AG09319 (cell line): ENCODE data around the gene COX17.

ENCODE experiments used
- DNase-seq: peaks from one replicate; pipeline ENCODE4 v3.0.0-alpha.2; 2010; ENCODE audit warnings: low read depth; ENCODE audit errors: extremely low read depth
- TF ChIP-seq, protein P1 (sequence below): IDR thresholded peaks from 2 replicates; pipeline ENCODE4 v1.5.1; 2011; ENCODE audit warnings: low read depth, mild to moderate bottlenecking, inconsistent platforms, low read length, moderate library complexity

COX17 gene

DNA sequence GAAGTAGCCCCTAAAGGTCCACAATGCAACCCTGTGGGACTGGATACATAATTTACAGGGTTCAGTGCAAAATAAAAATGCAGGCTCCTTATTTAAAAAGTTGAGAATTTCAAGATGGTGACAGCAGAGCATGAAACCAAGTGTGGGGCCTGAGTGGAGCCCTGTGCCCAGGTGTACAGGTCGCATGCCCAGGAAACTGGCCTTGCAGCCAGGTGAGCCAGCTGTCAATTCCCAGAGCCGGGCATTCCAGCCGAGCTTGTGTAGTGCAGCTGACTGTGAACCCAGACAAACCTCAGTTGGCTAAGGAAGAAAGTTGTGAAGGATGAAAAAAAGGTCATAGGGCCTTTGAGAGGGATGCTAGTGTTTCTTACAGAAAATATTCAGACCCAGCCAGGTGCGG lies 44.4 kb downstream of the COX17 start:
- no peak for DNase-seq
- TF ChIP-seq, protein P1, sequence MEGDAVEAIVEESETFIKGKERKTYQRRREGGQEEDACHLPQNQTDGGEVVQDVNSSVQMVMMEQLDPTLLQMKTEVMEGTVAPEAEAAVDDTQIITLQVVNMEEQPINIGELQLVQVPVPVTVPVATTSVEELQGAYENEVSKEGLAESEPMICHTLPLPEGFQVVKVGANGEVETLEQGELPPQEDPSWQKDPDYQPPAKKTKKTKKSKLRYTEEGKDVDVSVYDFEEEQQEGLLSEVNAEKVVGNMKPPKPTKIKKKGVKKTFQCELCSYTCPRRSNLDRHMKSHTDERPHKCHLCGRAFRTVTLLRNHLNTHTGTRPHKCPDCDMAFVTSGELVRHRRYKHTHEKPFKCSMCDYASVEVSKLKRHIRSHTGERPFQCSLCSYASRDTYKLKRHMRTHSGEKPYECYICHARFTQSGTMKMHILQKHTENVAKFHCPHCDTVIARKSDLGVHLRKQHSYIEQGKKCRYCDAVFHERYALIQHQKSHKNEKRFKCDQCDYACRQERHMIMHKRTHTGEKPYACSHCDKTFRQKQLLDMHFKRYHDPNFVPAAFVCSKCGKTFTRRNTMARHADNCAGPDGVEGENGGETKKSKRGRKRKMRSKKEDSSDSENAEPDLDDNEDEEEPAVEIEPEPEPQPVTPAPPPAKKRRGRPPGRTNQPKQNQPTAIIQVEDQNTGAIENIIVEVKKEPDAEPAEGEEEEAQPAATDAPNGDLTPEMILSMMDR: no peak

DNA sequence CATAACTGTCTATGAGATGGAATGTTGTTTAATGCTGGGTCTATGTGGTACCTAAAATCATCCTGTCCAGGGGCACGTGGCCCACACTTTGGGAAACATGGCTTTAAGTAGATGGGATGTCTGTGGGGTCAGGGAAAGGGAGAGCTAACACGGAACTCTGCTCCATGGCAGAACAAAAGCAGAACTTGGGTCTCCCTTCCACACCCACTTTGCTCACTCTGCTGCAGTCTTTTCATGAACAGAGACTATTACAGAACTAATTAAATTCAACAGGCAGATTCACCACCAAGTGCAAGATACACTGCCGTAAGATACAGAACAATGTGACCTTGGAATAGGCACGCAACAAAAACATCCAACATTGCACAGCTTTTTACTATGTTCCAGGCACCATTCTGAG lies 45.0 kb downstream of the COX17 start:
- TF ChIP-seq, protein P1: no peak

DNA sequence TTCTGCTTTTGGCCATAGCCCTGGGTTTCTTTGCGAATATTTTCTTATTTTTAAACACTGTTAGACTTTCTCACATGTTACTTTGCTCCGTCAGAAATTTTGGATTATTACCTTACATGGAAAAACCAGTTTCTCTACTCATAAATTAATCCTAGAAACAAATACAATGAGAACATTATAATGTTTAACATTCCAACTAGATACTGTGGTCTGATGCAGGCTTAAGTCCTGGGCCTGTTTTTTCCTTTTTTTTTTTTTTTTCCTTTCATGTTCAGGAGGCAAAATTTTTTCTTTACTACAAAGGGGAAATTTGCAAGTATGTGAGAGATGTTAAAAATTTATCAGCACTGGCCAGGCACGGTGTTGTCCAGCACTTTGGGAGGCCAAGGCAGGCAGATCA lies 45.7 kb downstream of the COX17 start:
- DNase-seq: no peak
- TF ChIP-seq, protein P1: no peak

More for the DNA sequence above, 45.0 kb downstream of the COX17 start:
- no peak for DNase-seq

DNA sequence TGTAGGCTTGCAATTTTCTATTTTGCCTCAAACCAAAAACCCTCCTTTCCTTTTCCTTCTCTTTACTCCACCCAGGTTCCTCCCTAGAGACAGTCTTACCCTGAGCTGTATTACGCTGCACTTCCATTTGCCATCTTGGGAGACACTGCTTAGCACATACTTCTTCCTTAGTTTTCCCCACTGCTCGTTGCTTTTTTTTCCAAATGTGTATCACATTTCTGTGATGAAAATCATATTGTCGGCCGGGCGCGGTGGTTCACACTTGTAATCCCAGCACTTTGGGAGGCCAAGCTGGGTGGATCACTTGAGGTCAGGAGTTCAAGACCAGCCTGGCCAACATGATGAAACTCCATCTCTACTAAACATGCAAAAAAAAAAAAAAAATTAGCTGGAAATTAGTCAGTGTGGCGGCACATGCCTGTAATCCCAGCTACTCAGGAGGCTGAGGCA lies 46.3 kb downstream of the COX17 start:
- DNase-seq: no peak
- TF ChIP-seq, protein P1: no peak

DNA sequence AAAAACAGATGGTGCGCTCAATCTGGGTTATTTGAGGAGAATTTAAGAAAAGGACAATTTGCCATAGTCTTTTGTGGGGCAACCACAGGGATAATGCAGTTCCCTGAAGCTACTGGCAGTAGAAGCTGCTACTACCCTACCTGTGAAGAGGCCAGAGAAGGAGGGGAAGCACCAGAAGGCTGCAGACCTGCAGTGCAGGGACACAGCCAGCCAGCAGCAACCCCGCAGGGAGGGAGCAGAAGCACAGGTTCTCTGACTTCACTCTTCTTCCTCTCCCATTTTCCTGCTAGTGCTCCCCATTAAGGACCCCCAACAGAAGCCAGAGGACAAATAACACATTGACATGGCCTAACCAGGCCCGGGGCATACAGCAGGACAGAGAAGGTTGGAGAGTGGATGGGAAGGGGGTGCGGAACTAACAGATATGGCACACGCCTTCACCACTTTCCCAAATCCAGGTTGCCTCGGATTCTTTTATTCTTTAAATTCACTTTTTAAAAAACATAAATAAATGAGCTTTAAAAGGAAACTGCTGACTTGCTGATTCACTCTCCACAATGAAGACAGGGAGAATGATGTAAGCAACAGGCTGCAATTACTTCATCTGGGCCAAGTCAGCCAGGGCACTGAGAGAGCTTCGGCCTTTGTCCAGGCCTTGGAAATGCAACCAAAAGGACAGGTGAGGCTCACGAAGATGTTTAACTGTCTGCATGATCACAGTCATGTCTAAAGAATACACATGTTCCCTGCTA lies 46.9 kb downstream of the COX17 start:
- TF ChIP-seq, protein P1: no peak
- DNase-seq: peak; percentile 29

DNA sequence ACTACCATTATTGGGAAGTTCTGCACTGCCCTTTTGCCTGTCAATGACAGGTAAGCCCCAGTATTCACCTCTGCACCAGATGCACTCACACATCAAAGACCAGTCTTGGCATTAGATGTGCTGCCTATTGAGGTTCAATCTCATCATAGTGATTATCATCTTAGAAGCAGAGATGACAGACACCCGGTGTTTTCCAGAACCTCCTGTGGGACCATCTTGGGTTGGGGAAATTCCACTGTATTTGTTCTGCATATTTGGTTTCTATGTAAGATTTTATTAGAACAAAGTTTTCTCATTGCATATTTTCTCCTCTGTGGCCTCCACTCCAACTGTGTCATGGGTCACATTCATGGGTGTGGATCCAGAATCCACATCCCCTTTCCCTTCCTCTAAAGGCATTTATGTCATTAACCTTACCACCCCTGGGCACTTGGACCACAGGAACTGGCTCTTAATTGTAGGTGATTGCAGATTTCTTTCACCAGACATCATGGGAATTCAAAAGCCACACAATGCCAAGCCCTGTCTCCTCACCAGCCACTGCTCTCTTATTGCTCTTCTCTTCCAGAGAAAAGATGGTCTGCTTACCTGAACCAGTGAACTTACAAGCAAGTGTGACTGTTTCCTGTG lies 48.3 kb downstream of the COX17 start:
- no peak for DNase-seq
- TF ChIP-seq, protein P1: no peak

DNA sequence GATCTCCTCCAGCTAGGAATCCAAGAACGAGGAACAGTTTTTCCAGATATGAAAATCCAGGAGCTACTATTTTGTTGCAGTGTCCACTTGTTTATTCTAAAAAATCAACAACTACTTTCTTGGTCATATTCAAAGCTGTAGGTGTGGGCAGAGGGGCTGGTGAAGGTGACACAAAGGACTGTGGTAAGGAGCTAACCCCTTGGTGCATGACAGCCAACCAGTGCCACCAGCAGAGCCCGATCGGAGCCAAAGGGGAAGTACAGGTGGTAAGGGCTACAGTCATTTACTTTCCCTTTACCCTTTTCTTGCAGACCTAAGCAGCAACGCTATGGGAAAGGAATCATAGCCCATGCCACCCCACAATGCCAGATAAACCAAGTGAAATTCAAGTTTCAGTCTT lies 48.8 kb downstream of the COX17 start:
- DNase-seq: no peak
- TF ChIP-seq, protein P1: no peak
